Measurements from ENCODE around the gene RAB3C. TPM values are rescaled to one million over a fixed set of nuclear protein-coding genes. Genes with fewer than 3 reads are reported as not detected.

RAB3C gene
- total and polyA plus RNA-seq, 12 donors, result 0.08 to 4.9 (median 0.37) TPM

GRCh38 chr5:58752104-58752503 is 169.2 kb downstream of the RAB3C start:
- no peaks in the 10 kb centered on the region for H3K36me3 ChIP-seq
- ATAC-seq (no peak), DNase-seq (no peak)
- peaks cover 0 to 10% (median 0%) of the 10 kb centered on the region in 9 donors for H3K4me1 ChIP-seq
- 69 to 76% methylated on average over 1 of the region's 1 CpG for WGBS, 2 donors
- no peaks in the 10 kb centered on the region for H3K9me3 ChIP-seq
- no peaks in the 10 kb centered on the region for H3K27me3 ChIP-seq
- no peak overlapping the region for H3K4me3 ChIP-seq
- H3K27ac ChIP-seq, result no peak overlapping the region
- intact Hi-C loops (cut with DNase I), result no loop called here
- no peak for TF ChIP-seq CTCF (IDR thresholded peaks at IDR 0.05)

- DNase-seq, result no peak
- Histone ChIP-seq H3K36me3 (no peaks in the 10 kb centered on the region), H3K9me3 (no peaks in the 10 kb centered on the region), H3K4me3 (no peak overlapping the region), H3K27me3 (no peaks in the 10 kb centered on the region), H3K27ac (no peak overlapping the region), H3K4me1 (peaks cover 0 to 10% (median 0%) of the 10 kb centered on the region in 9 donors)
- TF ChIP-seq CTCF (IDR thresholded peaks at IDR 0.05), result no peak
- ATAC-seq, result no peak
- intact Hi-C loops (cut with DNase I), result no loop called here
- 58 to 69% methylated on average over 5 of the region's 5 CpGs for WGBS, 2 donors
Observed at GRCh38 chr5:58753446-58753845, 170.6 kb downstream of the RAB3C start.

DNA sequence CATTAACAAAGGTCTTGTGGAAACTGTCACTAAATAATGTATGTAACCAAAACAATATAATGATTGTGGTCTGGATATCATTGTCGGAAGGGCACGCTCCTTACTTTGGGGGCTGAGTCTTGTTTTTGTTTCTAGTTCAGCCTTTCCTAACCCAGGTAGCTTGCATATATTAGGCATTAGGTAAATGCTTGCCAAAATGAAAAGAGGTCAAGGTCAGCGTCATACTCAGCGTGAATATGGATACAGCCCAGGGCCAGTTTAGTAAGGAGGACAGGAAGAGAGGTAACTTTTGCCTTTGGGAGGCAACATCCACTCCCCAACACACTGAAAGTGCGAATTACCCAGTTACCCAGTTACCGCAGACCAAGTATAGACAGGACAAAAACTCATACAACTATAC is 171.4 kb downstream of the RAB3C start:
- H3K4me1 ChIP-seq, result peaks cover 0 to 14% (median 4%) of the 10 kb centered on the region in 9 donors
- no peak overlapping the region for H3K27ac ChIP-seq
- DNase-seq (no peak), ATAC-seq (no peak)
- 85 to 89% methylated on average over 6 of the region's 6 CpGs for WGBS, 2 donors
- H3K4me3 ChIP-seq, result no peak overlapping the region
- no peaks in the 10 kb centered on the region for H3K36me3 ChIP-seq
- H3K27me3 ChIP-seq, result no peaks in the 10 kb centered on the region
- intact Hi-C loops (cut with DNase I), result no loop called here
- no peak for TF ChIP-seq CTCF (IDR thresholded peaks at IDR 0.05)
- no peaks in the 10 kb centered on the region for H3K9me3 ChIP-seq

GRCh38 chr5:58755397-58755796 is 172.5 kb downstream of the RAB3C start:
- ATAC-seq (no peak), DNase-seq (no peak)
- no peak for TF ChIP-seq CTCF (IDR thresholded peaks at IDR 0.05)
- H3K9me3 ChIP-seq, result no peaks in the 10 kb centered on the region
- H3K27ac ChIP-seq, result no peak overlapping the region
- H3K4me3 ChIP-seq, result no peak overlapping the region
- H3K27me3 ChIP-seq, result no peaks in the 10 kb centered on the region
- no peaks in the 10 kb centered on the region for H3K36me3 ChIP-seq
- intact Hi-C loops (cut with DNase I), result no loop called here
- peaks cover 0 to 23% (median 9%) of the 10 kb centered on the region in 9 donors for H3K4me1 ChIP-seq
- WGBS, 2 donors, result 86 to 94% methylated on average over 3 of the region's 3 CpGs

Measured in heart right ventricle (tissue), 16 donors.